ENCODE results near the gene P2RX4. TPM values are rescaled to one million over a fixed set of nuclear protein-coding genes. Genes with fewer than 3 reads are reported as not detected.

The P2RX4 gene
- total RNA-seq, 1 donor from 2014 or later = 55.8 TPM

DNA sequence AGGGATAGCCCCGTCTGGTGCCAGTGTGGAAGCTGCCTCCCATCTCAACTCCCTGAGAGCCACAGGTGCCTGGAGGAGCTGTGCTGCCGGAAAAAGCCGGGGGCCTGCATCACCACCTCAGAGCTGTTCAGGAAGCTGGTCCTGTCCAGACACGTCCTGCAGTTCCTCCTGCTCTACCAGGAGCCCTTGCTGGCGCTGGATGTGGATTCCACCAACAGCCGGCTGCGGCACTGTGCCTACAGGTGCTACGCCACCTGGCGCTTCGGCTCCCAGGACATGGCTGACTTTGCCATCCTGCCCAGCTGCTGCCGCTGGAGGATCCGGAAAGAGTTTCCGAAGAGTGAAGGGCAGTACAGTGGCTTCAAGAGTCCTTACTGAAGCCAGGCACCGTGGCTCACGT, 25.5 kb upstream of the P2RX4 start:
- intact Hi-C loops (cut with DNase I) = no loop called here
- DNase-seq = no peak
- Histone ChIP-seq H3K27ac (no peak overlapping the region), H3K36me3 (no peaks in the 10 kb centered on the region), H3K4me1 (no peaks in the 10 kb centered on the region), H3K4me3 (no peak overlapping the region), H3K27me3 (no peaks in the 10 kb centered on the region), H3K9me3 (no peaks in the 10 kb centered on the region)
- ATAC-seq = peak; percentile 19
- TF ChIP-seq, protein P1, sequence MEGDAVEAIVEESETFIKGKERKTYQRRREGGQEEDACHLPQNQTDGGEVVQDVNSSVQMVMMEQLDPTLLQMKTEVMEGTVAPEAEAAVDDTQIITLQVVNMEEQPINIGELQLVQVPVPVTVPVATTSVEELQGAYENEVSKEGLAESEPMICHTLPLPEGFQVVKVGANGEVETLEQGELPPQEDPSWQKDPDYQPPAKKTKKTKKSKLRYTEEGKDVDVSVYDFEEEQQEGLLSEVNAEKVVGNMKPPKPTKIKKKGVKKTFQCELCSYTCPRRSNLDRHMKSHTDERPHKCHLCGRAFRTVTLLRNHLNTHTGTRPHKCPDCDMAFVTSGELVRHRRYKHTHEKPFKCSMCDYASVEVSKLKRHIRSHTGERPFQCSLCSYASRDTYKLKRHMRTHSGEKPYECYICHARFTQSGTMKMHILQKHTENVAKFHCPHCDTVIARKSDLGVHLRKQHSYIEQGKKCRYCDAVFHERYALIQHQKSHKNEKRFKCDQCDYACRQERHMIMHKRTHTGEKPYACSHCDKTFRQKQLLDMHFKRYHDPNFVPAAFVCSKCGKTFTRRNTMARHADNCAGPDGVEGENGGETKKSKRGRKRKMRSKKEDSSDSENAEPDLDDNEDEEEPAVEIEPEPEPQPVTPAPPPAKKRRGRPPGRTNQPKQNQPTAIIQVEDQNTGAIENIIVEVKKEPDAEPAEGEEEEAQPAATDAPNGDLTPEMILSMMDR (IDR thresholded peaks at IDR 0.05) = no peak

DNA sequence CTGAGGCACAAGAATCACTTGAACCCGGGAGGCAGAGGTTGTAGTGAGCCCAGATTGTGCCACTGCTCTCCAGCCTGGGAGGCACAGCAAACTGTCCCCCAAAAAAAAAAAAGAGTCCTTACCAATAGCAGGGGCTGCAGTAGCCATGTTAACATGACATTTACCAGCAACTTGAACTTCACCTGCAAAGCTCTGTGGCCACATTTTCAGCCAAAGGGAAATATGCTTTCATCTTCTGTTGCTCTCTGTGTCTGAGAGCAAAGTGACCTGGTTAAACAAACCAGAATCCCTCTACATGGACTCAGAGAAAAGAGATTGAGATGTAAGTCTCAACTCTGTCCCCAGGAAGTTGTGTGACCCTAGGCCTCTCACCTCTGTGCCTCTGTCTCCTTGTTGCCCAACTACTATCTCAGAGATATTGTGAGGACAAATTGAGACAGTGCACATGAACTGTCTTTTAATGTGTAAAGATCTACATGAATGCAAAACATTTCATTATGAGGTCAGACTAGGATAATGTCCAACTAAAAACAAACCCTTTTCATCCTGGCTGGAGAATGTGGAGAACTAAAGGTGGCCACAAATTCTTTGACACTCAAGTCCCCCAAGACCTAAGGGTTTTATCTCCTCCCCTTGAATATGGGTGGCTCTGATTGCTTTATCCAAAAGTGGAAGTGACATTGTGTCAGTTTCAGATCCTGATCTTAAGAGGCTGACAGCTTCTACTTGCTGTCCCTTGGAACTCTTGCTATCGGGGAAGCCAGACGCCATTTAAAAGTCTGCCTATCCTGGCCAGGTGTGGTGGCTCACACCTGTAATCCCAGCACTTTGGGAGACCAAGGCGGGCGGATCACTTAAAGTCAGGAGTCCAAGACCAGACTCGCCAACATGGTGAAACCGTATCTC, 24.7 kb upstream of the P2RX4 start:
- H3K4me3 ChIP-seq = no peak overlapping the region
- no peak for DNase-seq
- no peaks in the 10 kb centered on the region for H3K27me3 ChIP-seq
- no peaks in the 10 kb centered on the region for H3K4me1 ChIP-seq
- H3K36me3 ChIP-seq = no peaks in the 10 kb centered on the region
- no peak overlapping the region for H3K27ac ChIP-seq
- intact Hi-C loops (cut with DNase I) = no loop called here
- TF ChIP-seq, protein P1 (IDR thresholded peaks at IDR 0.05) = no peak
- H3K9me3 ChIP-seq = no peaks in the 10 kb centered on the region
- peak; percentile 71 for ATAC-seq

DNA sequence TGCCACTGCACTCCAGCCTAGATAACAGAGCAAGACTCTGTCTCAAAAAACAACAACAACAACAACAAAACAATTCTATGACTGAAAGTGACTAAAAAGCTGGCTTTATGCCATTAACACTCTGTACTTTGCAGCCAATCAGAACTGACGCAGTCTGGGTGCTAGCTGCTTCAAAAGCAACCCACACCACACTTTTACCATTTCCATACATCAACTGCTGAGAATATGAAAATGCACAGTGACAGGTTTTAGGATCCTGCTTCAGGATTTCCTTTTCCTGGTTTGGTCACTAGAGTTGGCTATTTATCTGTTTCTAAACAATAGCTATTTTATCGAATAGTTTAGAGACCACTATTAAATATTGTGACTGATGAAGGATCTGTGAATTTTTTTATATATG, 23.1 kb upstream of the P2RX4 start:
- no peaks in the 10 kb centered on the region for H3K9me3 ChIP-seq
- intact Hi-C loops (cut with DNase I) = no loop called here
- no peak for DNase-seq
- no peak overlapping the region for H3K4me3 ChIP-seq
- no peak for ATAC-seq
- TF ChIP-seq, protein P1 (IDR thresholded peaks at IDR 0.05) = no peak
- H3K27ac ChIP-seq = no peak overlapping the region
- no peaks in the 10 kb centered on the region for H3K27me3 ChIP-seq
- H3K4me1 ChIP-seq = peaks cover 8% of the 10 kb centered on the region
- H3K36me3 ChIP-seq = no peaks in the 10 kb centered on the region

GRCh38 chr12:121187501-121187900, 22.4 kb upstream of the P2RX4 start:
- Histone ChIP-seq H3K27ac (no peak overlapping the region), H3K4me1 (peaks cover 8% of the 10 kb centered on the region), H3K4me3 (no peak overlapping the region), H3K9me3 (no peaks in the 10 kb centered on the region), H3K27me3 (no peaks in the 10 kb centered on the region), H3K36me3 (no peaks in the 10 kb centered on the region)
- TF ChIP-seq, protein P1 (IDR thresholded peaks at IDR 0.05) = no peak
- intact Hi-C loops (cut with DNase I) = no loop called here
- no peak for ATAC-seq
- no peak for DNase-seq

DNA sequence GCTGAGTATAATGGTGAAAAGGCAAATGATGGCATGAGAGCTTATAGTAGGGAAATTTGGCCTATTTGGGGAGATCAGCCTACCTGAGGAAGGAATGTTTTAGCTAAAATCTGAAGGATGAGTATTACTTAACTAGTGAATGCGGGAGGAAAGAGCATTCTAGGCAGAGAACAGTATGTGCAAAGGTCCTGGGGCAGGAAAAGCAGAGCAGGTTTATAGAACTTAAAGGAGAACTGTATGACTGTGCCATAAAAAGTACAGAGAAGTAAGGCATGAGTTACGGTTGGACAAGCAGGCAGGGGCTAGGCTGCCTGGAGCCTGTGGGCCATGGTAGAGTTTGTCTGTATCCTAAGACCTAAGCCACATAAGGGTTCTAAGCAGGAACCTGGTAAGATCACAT, 21.7 kb upstream of the P2RX4 start:
- ATAC-seq = no peak
- Histone ChIP-seq H3K27ac (no peak overlapping the region), H3K4me3 (no peak overlapping the region), H3K9me3 (no peaks in the 10 kb centered on the region), H3K36me3 (no peaks in the 10 kb centered on the region), H3K27me3 (no peaks in the 10 kb centered on the region), H3K4me1 (peaks cover 8% of the 10 kb centered on the region)
- TF ChIP-seq, protein P1 (IDR thresholded peaks at IDR 0.05) = no peak
- DNase-seq = no peak
- intact Hi-C loops (cut with DNase I) = no loop called here
